Hepatocyte (in vitro differentiated cells): Measurements from ENCODE around the gene ARSG. TPM values are rescaled to one million over a fixed set of nuclear protein-coding genes. Genes with fewer than 3 reads are reported as not detected.

Experiments
- DNase-seq: peaks from one replicate; pipeline ENCODE4 v3.0.0-alpha.2; 2016; ENCODE audit warnings: low spot score
- H2AFZ ChIP-seq: fragments of 200-600 bp; sonication (generic); 2 replicates; pipeline ENCODE4 v1.6.0; 2016; ENCODE audit warnings: antibody characterized with exemption, mild to moderate bottlenecking
- H3K27ac ChIP-seq: fragments of 200-600 bp; sonication (generic); 2 replicates; pipeline ENCODE4 v1.5.1; 2016; ENCODE audit warnings: mild to moderate bottlenecking
- H3K27me3 ChIP-seq: fragments of 200-600 bp; sonication (generic); 2 replicates; pipeline ENCODE4 v1.6.1; 2016
- H3K36me3 ChIP-seq: fragments of 200-600 bp; sonication (generic); replicated peaks from 2 replicates; pipeline ENCODE4 v1.5.1; 2016; ENCODE audit warnings: low read depth; ENCODE audit not compliant: insufficient read depth
- H3K4me1 ChIP-seq: fragments of 200-600 bp; sonication (generic); 2 replicates; pipeline ENCODE4 v1.5.1; 2016; ENCODE audit warnings: mild to moderate bottlenecking, moderate library complexity; ENCODE audit not compliant: insufficient read depth
- H3K4me2 ChIP-seq: fragments of 200-600 bp; sonication (generic); 2 replicates; pipeline ENCODE4 v1.6.0; 2016
- H3K4me3 ChIP-seq: fragments of 200-600 bp; sonication (generic); 2 replicates; pipeline ENCODE4 v1.5.1; 2016; ENCODE audit warnings: mild to moderate bottlenecking
- H3K79me2 ChIP-seq: fragments of 200-600 bp; sonication (generic); 2 replicates; pipeline ENCODE4 v1.6.0; 2017; ENCODE audit warnings: mild to moderate bottlenecking
- H3K9me2 ChIP-seq: fragments of 200-600 bp; sonication (generic); replicated peaks from 2 replicates; pipeline ENCODE4 v1.6.0; 2017; ENCODE audit warnings: mild to moderate bottlenecking; ENCODE audit not compliant: insufficient read depth
- H3K9me3 ChIP-seq: fragments of 200-600 bp; sonication (generic); 2 replicates; pipeline ENCODE4 v1.5.1; 2016; ENCODE audit warnings: low read depth, mild to moderate bottlenecking
- H4K20me1 ChIP-seq: fragments of 200-600 bp; sonication (generic); 2 replicates; pipeline ENCODE4 v1.6.0; 2016; ENCODE audit warnings: mild to moderate bottlenecking; ENCODE audit not compliant: insufficient read depth, poor library complexity, severe bottlenecking
- CTCF ChIP-seq: fragments of 200-600 bp; sonication (generic); IDR thresholded peaks from 2 replicates; pipeline ENCODE4 v1.5.1; 2016; ENCODE audit warnings: antibody characterized with exemption, mild to moderate bottlenecking; ENCODE audit not compliant: poor library complexity
- EZH2 ChIP-seq: fragments of 200-600 bp; sonication (generic); IDR thresholded peaks from 2 replicates; pipeline ENCODE4 v1.6.1; 2016; ENCODE audit warnings: antibody characterized with exemption, mild to moderate bottlenecking, borderline replicate concordance
- EZH2phosphoT487 ChIP-seq: fragments of 200-600 bp; sonication (generic); IDR thresholded peaks from one replicate; pipeline ENCODE4 v1.6.1; 2018; ENCODE audit warnings: antibody characterized with exemption, mild to moderate bottlenecking, low read depth, moderate library complexity; ENCODE audit not compliant: unreplicated experiment, severe bottlenecking
- WGBS: methylation state at CpG from one replicate; pipeline ENCODE4 v1.1.6; 2016; ENCODE audit warnings: low lambda C conversion rate; ENCODE audit errors: missing lambda C conversion rate; 5-methylcytosine and 5-hydroxymethylcytosine counted together
- polyA plus RNA-seq: library from polyadenylated mRNA; unstranded; fragments of >200 nt; fragmentation: Nextera tagmentation; extraction: Ambion mirVana; gene quantifications from 2 replicates; pipeline ENCODE4 v1.2.1, GENCODE V29; 2016
- total RNA-seq: library from RNA; depleted of rRNA; stranded (reverse); fragments of >200 nt; gene quantifications from 2 replicates; pipeline ENCODE4 v1.2.3, GENCODE V29; 2014

The ARSG gene
- total and polyA plus RNA-seq, 2 experiments from 2014 or later, result 1.3 to 1.4 TPM

GRCh38 chr17:68299817-68300216, 8.5 kb downstream of the ARSG start:
- Histone ChIP-seq H3K36me3 (no peaks in the 10 kb centered on the region), H3K79me2 (no peaks in the 10 kb centered on the region), H3K9me2 (no peaks in the 10 kb centered on the region), H3K4me3 (no peak overlapping the region), H3K27ac (no peak overlapping the region), H2AFZ (no peak overlapping the region), H4K20me1 (no peaks in the 10 kb centered on the region), H3K27me3 (peaks cover 13% of the 10 kb centered on the region), H3K9me3 (no peaks in the 10 kb centered on the region), H3K4me2 (no peak overlapping the region), H3K4me1 (no peaks in the 10 kb centered on the region)
- DNase-seq, result no peak
- WGBS, result 91% methylated on average over 3 of the region's 3 CpGs
- TF ChIP-seq CTCF (no peak), EZH2phosphoT487 (no peak), EZH2 (no peak)

- 35% methylated on average over 9 of the region's 9 CpGs for WGBS
- no peak overlapping the region for H3K4me2 ChIP-seq
- TF ChIP-seq EZH2phosphoT487, result no peak
Measured at GRCh38 chr17:68301438-68301959, 10.2 kb downstream of the ARSG start.

GRCh38 chr17:68302066-68302564, 10.8 kb downstream of the ARSG start:
- Histone ChIP-seq H3K9me3 (no peaks in the 10 kb centered on the region), H3K4me3 (no peak overlapping the region), H3K27me3 (no peaks in the 10 kb centered on the region), H4K20me1 (no peaks in the 10 kb centered on the region), H3K9me2 (no peaks in the 10 kb centered on the region), H2AFZ (no peak overlapping the region), H3K79me2 (no peaks in the 10 kb centered on the region), H3K4me1 (no peaks in the 10 kb centered on the region), H3K27ac (no peak overlapping the region), H3K4me2 (no peak overlapping the region), H3K36me3 (no peaks in the 10 kb centered on the region)
- no peak for TF ChIP-seq EZH2
- TF ChIP-seq CTCF, result no peak
- DNase-seq, result no peak
- WGBS, result 75% methylated on average over 10 of the region's 10 CpGs

More at GRCh38 chr17:68301438-68301959, 10.2 kb downstream of the ARSG start:
- Histone ChIP-seq H3K4me3 (no peak overlapping the region), H3K79me2 (no peaks in the 10 kb centered on the region), H3K9me3 (no peaks in the 10 kb centered on the region), H3K4me1 (no peaks in the 10 kb centered on the region), H3K27me3 (peaks cover 3% of the 10 kb centered on the region), H3K36me3 (no peaks in the 10 kb centered on the region), H4K20me1 (no peaks in the 10 kb centered on the region), H3K27ac (no peak overlapping the region), H2AFZ (no peak overlapping the region), H3K9me2 (no peaks in the 10 kb centered on the region)
- DNase-seq, result no peak

GRCh38 chr17:68302666-68303065, 11.4 kb downstream of the ARSG start:
- no peak overlapping the region for H2AFZ ChIP-seq
- H3K27me3 ChIP-seq, result no peaks in the 10 kb centered on the region
- no peaks in the 10 kb centered on the region for H3K4me1 ChIP-seq
- H4K20me1 ChIP-seq, result no peaks in the 10 kb centered on the region
- H3K9me3 ChIP-seq, result no peaks in the 10 kb centered on the region
- WGBS, result 65% methylated on average over 4 of the region's 4 CpGs
- no peak for DNase-seq
- TF ChIP-seq EZH2phosphoT487 (no peak), CTCF (no peak), EZH2 (no peak)
- H3K9me2 ChIP-seq, result no peaks in the 10 kb centered on the region
- no peak overlapping the region for H3K4me2 ChIP-seq
- H3K4me3 ChIP-seq, result no peak overlapping the region
- H3K79me2 ChIP-seq, result no peaks in the 10 kb centered on the region
- no peaks in the 10 kb centered on the region for H3K36me3 ChIP-seq
- H3K27ac ChIP-seq, result no peak overlapping the region
